GM21515 (cell line): Measurements from ENCODE around the gene SURF4.
"Not testable (repeated sequence)": the region's sequence is repeated elsewhere in the genome, so short reads cannot be mapped to it uniquely, and the experiment has no call there.

ENCODE experiments used
- ATAC-seq: cut with Tn5 transposase; IDR thresholded peaks from one replicate; pipeline ENCODE4 v1.9.1; 2021; ENCODE audit not compliant: unreplicated experiment

Gene SURF4

GRCh38 chr9:133335924-133336811 lies 39.7 kb downstream of the SURF4 start, which contains the start of gene SURF6:
SURF6 (minus strand) TSS chr9:133336188; CDS start chr9:133336132, 56 bp downstream.
- ATAC-seq = peak; percentile 87

- ATAC-seq = not testable (repeated sequence)
Measured at GRCh38 chr9:133334888-133335287, 41.0 kb downstream of the SURF4 start.

GRCh38 chr9:133334161-133334560 lies 41.7 kb downstream of the SURF4 start:
- ATAC-seq = no peak

- ATAC-seq = no peak
Measured at GRCh38 chr9:133333566-133333965, 42.3 kb downstream of the SURF4 start.

GRCh38 chr9:133333011-133333410 lies 42.8 kb downstream of the SURF4 start:
- no peak for ATAC-seq

GRCh38 chr9:133332381-133332730 lies 43.5 kb downstream of the SURF4 start:
- no peak for ATAC-seq

- ATAC-seq = no peak
Measured at GRCh38 chr9:133331641-133332380, 44.0 kb downstream of the SURF4 start.

GRCh38 chr9:133331221-133331620 lies 44.6 kb downstream of the SURF4 start:
- no peak for ATAC-seq

- ATAC-seq = not testable (repeated sequence)
Measured at GRCh38 chr9:133329306-133330156, 46.3 kb downstream of the SURF4 start.

- ATAC-seq = no peak
Measured at GRCh38 chr9:133327834-133328484, 47.9 kb downstream of the SURF4 start.

- ATAC-seq = not testable (repeated sequence)
Measured at GRCh38 chr9:133327021-133327420, 48.8 kb downstream of the SURF4 start.

GRCh38 chr9:133323991-133324703 lies 51.7 kb downstream of the SURF4 start:
- no peak for ATAC-seq

GRCh38 chr9:133323211-133323610 lies 52.6 kb downstream of the SURF4 start:
- no peak for ATAC-seq

GRCh38 chr9:133322701-133323100 lies 53.2 kb downstream of the SURF4 start:
- no peak for ATAC-seq

GRCh38 chr9:133321411-133321935 lies 54.4 kb downstream of the SURF4 start:
- ATAC-seq = no peak

GRCh38 chr9:133320421-133320881 lies 55.4 kb downstream of the SURF4 start:
- no peak for ATAC-seq

- ATAC-seq = not testable (repeated sequence)
Measured at GRCh38 chr9:133317551-133317950, 58.3 kb downstream of the SURF4 start.

GRCh38 chr9:133315997-133316396 lies 59.9 kb downstream of the SURF4 start:
- ATAC-seq = no peak
